Right forelimb (tissue), 1 donor: ENCODE measurements around the gene BCAS3.

Experiments
- DNase-seq: peaks from one replicate; pipeline ENCODE4 v3.0.0-alpha.2; 2018

BCAS3 gene

DNA sequence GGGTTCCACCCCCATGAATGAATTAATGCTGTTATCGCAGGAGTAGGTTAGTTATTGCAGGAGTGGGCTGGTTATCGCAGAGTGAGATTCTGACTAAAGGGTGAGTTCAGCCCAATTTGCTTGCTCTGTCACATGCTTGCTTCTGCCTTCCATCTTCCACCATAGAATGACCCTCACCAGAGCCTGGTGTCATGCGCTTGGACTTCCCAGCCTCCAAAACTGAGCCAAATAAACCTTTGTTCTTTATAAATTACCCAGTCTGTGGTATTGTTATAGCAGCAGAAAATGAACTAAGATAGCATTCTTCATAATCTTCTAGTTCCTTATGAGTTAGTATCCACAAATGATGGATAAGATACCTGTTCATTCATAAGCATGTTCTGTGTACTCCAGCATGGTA, 486.9 kb downstream of the BCAS3 start:
- no peak for DNase-seq

DNA sequence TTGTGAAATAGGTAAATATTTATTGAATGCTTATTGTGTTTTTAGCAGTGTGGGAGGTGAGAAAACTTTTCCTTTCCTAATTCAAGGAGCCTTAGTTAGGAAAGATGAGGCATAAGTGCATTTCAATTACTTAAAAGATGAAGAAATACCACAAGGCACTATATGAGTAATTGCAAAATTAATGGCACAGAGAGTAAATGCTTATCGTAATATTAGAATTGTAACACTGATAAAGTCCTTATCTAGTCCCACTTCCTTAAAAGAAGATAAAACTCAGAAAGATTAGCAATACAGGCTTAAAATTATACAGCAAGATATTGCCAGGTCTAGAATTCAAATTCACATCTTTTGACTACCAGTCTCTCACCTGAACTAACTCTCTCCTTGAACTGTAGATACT, 489.4 kb downstream of the BCAS3 start:
- no peak for DNase-seq

DNA sequence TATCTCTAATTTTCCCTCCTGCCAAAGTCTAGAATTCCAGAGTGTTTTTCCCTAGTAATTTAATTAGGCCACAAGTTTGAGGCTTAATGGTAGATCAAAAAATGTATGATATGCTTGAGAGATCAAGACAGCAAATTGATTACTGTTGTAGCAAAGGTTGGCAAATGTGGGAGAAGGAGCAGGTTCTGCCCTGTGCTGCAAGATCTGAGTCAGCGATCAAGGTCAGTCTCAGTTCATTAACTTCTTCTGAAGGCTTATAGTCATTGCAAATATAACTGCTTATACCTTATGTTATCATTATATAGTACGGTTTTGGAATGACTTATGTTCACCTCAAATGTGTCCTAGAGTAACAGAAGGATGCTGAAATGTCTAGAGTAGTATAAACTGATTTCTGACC, 490.9 kb downstream of the BCAS3 start:
- DNase-seq = no peak

- DNase-seq = no peak
These were observed 496.7 kb downstream of the BCAS3 start for GRCh38 chr17:61174310-61174709.

DNA sequence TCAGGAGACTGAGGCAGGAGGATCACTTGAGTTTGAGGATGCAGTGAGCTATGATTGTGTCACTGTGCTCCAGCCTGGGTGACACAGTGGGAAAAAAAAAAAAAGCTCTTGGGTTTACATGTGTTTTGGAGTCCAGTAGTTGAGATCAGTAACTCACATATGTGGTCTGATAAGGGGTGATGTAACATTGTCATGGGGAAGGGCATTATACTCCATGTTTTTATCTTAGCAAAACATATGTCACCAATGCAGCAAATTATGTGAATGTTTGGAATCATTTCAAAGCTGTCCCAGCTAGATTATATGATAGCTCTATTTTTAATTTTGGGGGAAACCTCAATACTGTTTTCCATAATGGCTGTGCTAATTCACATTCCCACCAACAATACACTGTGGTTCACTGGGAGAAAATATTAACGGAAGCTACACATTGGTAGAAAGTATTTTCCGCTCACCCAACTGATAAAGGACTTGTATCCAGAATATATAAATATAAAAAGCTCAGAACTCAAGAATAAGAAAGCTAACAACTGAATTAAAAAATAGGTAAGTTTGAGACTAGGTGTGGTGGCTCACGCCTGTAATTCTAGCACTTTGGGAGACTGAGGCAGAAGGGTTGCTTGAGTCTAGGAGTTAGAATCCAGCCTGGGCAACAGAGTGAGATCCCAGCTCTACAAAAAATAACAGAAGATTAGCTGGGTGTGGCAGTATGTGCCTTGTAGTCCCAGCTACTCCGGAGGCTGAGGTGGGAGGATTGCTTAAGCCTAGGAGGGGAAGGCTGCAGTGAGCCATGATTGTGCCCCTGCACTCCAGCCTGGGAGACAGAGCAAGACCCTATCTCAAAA, 497.9 kb downstream of the BCAS3 start:
- no peak for DNase-seq

- no peak for DNase-seq
These were observed 499.7 kb downstream of the BCAS3 start for GRCh38 chr17:61177351-61177750.

- DNase-seq = no peak
These were observed 500.6 kb downstream of the BCAS3 start for GRCh38 chr17:61178284-61178683.

GRCh38 chr17:61179380-61179806, 501.7 kb downstream of the BCAS3 start:
- DNase-seq = no peak

- DNase-seq = no peak
These were observed 506.1 kb downstream of the BCAS3 start for GRCh38 chr17:61183793-61184192.

GRCh38 chr17:61185385-61185784, 507.7 kb downstream of the BCAS3 start:
- DNase-seq = no peak

DNA sequence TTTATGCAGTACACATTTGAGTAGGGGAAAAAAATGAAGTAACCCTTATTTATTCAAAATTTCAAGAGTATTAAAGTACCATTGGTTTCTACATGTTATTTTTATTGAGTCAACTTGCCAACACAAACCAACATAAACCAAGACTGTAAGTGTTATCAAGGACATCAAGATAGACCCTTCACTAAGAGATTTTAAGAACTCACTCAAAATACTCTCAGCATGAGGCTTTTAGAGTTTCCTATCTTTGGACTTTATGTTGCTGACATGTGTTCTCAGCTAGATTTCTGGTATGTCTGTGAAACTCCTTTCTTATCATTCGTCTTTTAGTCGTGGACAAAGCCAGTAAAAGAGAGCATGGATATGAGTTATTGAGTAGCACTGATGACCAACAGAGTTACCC, 509.4 kb downstream of the BCAS3 start:
- no peak for DNase-seq

GRCh38 chr17:61188081-61188480, 510.4 kb downstream of the BCAS3 start:
- DNase-seq = no peak

DNA sequence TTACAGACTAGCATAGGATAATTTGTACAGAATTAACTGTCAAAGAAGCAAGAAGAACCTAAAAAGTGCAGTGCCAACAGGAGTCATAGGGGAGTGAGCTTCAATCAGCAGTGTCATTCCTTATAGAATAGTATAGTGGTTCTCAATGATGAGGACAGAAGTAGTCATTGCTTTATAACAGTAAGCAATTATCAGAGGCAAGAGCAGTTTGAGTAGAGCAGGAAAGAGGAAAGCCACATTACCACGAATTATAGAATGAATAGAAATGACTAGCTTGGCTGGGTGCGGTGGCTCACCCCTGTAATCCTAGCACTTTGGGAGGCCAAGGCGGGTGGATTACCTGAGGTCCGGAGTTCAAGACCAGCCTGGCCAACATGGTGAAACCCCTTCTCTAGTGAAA, 512.3 kb downstream of the BCAS3 start:
- no peak for DNase-seq

- peak; percentile 48 for DNase-seq
These were observed 518.7 kb downstream of the BCAS3 start for GRCh38 chr17:61196302-61196704.

- DNase-seq = no peak
These were observed 519.1 kb downstream of the BCAS3 start for GRCh38 chr17:61196799-61197198.

DNA sequence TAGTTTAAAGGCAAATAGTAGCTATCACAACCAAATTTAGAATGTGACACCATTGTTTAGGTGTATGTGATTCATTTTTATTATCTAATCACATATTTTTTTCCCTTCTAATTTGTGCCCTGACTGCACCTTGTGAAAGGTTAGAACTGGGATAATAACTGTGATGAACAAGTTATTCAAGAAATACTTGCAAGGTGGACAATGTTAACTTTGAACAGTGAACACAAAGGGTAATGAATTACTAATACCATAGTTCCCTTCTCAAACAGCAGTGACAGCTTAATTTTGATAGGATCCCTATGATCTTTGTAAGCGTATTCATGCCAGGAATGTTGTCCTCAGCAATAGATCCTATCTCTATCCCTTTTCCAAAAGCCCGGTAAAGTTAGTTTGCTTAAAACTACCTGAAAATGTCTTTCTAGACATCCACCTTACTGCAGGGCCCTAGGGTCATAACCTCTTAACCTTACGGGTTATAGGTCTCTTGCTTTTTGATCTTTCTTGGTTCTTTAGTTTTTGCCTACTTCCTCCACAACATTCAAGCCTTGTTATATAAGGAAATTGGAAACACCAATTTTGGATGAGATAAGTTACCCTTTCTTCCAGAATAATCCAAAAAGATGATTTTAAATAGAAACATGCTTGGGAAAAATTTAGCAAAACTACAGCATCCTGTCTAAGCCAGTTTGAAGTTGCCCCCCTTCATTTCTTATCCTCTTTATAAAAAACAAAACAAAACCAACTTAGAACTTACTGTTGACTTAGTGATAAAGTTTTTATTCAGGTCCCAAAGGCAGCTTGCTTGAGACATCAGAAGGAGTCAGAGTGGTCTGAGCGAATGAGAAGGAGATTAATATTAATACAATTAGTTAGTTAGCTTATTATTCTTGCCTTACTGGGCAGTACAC, 522.0 kb downstream of the BCAS3 start:
- no peak for DNase-seq

DNA sequence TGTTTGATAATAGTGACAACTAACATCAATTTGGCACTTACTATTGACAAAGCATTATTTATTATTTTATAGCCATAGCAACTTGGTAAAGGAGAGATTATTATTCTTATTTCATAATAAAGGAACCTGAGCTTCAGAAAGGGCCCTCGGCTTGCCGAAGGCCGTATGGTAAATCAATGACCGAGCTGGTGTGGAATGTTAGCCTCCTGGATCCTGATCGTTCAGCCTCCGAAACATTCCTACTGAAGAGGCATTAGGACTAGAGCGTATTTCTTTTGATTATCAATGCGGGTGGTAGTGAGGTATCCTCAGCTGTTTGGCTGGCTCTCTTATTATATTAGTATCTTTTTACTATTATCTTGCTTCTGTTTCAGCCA, 522.7 kb downstream of the BCAS3 start:
- no peak for DNase-seq

DNA sequence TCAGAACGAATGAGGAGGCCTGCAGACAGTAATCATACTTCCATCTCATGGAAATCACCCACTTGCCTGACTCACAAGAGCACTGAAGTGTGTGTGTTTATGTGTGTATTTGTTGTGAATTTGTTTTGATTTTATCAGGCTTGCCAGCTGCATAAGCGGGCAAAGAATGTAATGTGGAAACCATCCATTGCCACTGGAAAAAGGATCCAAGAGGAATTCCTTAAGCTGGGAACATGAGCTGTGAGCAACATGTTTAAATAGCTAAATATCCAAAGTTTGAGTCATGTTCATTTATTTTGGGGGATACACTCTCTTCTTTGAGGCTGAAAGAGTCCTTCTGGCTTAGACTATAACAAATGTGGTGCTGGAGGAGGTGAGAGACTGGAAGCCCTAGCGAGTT, 523.6 kb downstream of the BCAS3 start:
- DNase-seq = no peak

DNA sequence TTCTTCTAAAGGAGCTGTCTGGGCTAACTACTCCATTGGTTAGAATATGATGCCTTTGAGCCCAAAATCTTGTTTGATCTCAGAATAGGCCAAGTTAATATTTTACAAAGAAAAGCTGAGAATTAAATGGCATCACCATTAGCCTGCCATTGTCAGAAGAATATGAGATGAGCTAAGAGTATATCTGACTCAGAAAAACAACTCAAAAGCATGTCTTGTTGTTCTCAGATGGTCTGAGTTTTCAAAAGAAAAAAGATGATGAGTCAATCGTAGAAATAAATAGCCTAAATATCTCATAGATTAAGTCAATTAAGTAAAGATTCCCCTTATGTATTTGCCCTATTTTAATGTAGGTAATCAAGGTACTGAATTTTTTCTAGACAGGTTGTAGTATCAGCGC, 524.9 kb downstream of the BCAS3 start:
- DNase-seq = no peak

DNA sequence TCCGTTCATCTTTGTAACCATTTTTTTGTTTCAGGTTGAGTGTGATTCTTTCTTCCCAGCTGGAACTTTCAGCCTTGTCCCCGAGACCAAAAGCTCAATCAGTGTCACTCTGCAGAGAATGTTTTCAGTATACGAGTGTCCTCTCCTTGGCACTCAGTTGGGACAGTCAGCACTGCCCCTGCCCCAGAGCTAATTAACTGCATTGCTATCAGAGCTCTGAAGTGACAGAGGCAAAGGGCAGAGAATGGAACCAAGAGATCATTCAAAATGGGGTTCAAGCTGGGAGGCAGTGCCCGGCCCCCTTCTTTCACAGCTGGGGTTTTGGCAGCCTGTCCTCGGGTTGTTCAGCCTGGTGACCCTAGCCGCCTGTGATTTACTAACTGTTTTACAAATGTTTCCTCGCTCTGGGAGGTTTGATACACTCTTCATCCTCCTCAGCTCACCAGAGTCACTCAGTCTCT, 526.0 kb downstream of the BCAS3 start:
- no peak for DNase-seq

- no peak for DNase-seq
These were observed 526.8 kb downstream of the BCAS3 start for GRCh38 chr17:61204456-61204855.

GRCh38 chr17:61205401-61205800, 527.8 kb downstream of the BCAS3 start:
- DNase-seq = no peak

- no peak for DNase-seq
These were observed 528.3 kb downstream of the BCAS3 start for GRCh38 chr17:61205931-61206330.

GRCh38 chr17:61206922-61207321, 529.3 kb downstream of the BCAS3 start:
- no peak for DNase-seq
